Stomach (tissue), 9 donors: ENCODE results near the gene PARP8. TPM values are rescaled to one million over a fixed set of nuclear protein-coding genes. Genes with fewer than 3 reads are reported as not detected.

ENCODE experiments used
- DNase-seq, 2 donors: peaks; one replicate each; pipeline versions ENCODE4 v3.0.0 to v3.0.0-alpha.2; 2013 to 2019
- H3K27ac ChIP-seq, 5 donors: fragments of 200-600 bp in 4 of 5; sonication (generic) in 4 of 5; one replicate each; pipeline ENCODE4 v1.5.1; 2013 to 2019; ENCODE audit warnings: mild to moderate bottlenecking in 1 of 5, moderate library complexity in 1 of 5
- H3K27me3 ChIP-seq, 3 donors: fragments of 200-600 bp; sonication (generic); one replicate each; pipeline ENCODE4 v1.5.1; 2017 to 2019; ENCODE audit warnings: mixed run types in 1 of 3
- H3K36me3 ChIP-seq, 4 donors: fragments of 200-600 bp; sonication (generic); 1 replicate in 3 of 4; 2 replicates in 1 of 4; pipeline ENCODE4 v1.5.1; 2016 to 2019
- H3K4me1 ChIP-seq, 4 donors: fragments of 200-600 bp; sonication (generic); one replicate each; pipeline ENCODE4 v1.5.1; 2016 to 2019
- H3K4me3 ChIP-seq, 4 donors: fragments of 200-600 bp; sonication (generic) in 3 of 4; one replicate each; pipeline ENCODE4 v1.5.1; 2016 to 2019; ENCODE audit warnings: mild to moderate bottlenecking in 1 of 4
- H3K9me3 ChIP-seq, 4 donors: fragments of 200-600 bp; sonication (generic); one replicate each; pipeline ENCODE4 v1.5.1; 2016 to 2019
- CTCF ChIP-seq, 7 experiments: fragments of 450-650 bp in 4 of 7; fragments of 200-600 bp in 3 of 7; sonication (generic) in 3 of 7; IDR thresholded peaks; one replicate each; pipeline ENCODE4 v1.5.1; 2016 to 2019; ENCODE audit warnings: antibody characterized with exemption in 7 of 7, control low read depth in 2 of 7, mild to moderate bottlenecking in 1 of 7
- EP300 ChIP-seq: sonication (generic); formaldehyde crosslinking; IDR thresholded peaks from one replicate; pipeline ENCODE4 v1.6.1; 2017; ENCODE audit warnings: antibody characterized with exemption
- POLR2A ChIP-seq, 4 donors: fragments of 450-650 bp; IDR thresholded peaks; one replicate each; pipeline ENCODE4 v1.6.1; 2016; ENCODE audit warnings: antibody characterized with exemption in 4 of 4, control low read depth in 2 of 4, mild to moderate bottlenecking in 1 of 4, moderate library complexity in 1 of 4
- POLR2AphosphoS5 ChIP-seq, 3 donors: sonication (generic); formaldehyde crosslinking; IDR thresholded peaks; one replicate each; pipeline ENCODE4 v1.6.1; 2016; ENCODE audit warnings: antibody characterized with exemption in 3 of 3
- WGBS, 5 donors: extraction: QIAGEN DNeasy Blood & Tissue Kit in 3 of 5; methylation state at CpG; one replicate each; pipeline versions ENCODE4 v1.1.5 to v1.1.7; 2013 to 2018; 5-methylcytosine and 5-hydroxymethylcytosine counted together
- intact Hi-C: fragments of 100-400 bp; cut with DNase I; formaldehyde crosslinking; loops from one replicate; pipeline ENCODE4 v1.15.1; 2023; ENCODE audit warnings: low total_unique reads
- polyA plus RNA-seq, 3 donors: library from polyadenylated mRNA; stranded (reverse); fragments of 200-250 nt; gene quantifications; one replicate each; pipeline ENCODE4 v1.2.3, GENCODE V29; 2013
- total RNA-seq, 5 donors: library from RNA; depleted of rRNA; stranded (reverse); fragments of >200 nt; gene quantifications; one replicate each; pipeline versions ENCODE4 v1.1.0 to v1.2.3, GENCODE V29; 2014 to 2016
- donor health status: healthy with polysubstance abuse.
- donor health status: Bipolar disorder and iron deficiency.
- donor health status: healthy.

PARP8 gene
- total and polyA plus RNA-seq, 8 donors = 6.7 to 54.2 (median 22.4) TPM

- Histone ChIP-seq H3K4me1 (peaks cover 0 to 4% (median 0%) of the 10 kb centered on the region in 4 donors), H3K27ac (no peak overlapping the region), H3K4me3 (no peak overlapping the region), H3K9me3 (no peaks in the 10 kb centered on the region), H3K36me3 (peaks cover 0 to 54% (median 31%) of the 10 kb centered on the region in 4 donors), H3K27me3 (no peaks in the 10 kb centered on the region)
- DNase-seq = no peak
- no peak for TF ChIP-seq EP300
- no peak for TF ChIP-seq POLR2AphosphoS5 (IDR thresholded peaks at IDR 0.05)
- no peak for TF ChIP-seq POLR2A (IDR thresholded peaks at IDR 0.05)
- no peak for TF ChIP-seq CTCF (IDR thresholded peaks at IDR 0.05)
- intact Hi-C loops = no loop called here
- WGBS, 5 donors = 90 to 100% (median 92%) methylated on average over 2 of the region's 2 CpGs
Measured at GRCh38 chr5:50766042-50766441, 99.6 kb downstream of the PARP8 start.

GRCh38 chr5:50766462-50766861 lies 100.0 kb downstream of the PARP8 start:
- H3K36me3 ChIP-seq = peaks cover 0 to 57% (median 31%) of the 10 kb centered on the region in 4 donors
- peaks cover 0 to 4% (median 0%) of the 10 kb centered on the region in 4 donors for H3K4me1 ChIP-seq
- 75 to 96% (median 93%) methylated on average over 5 of the region's 5 CpGs for WGBS, 5 donors
- DNase-seq = no peak
- no peak overlapping the region for H3K4me3 ChIP-seq
- H3K27ac ChIP-seq = no peak overlapping the region
- no peak for TF ChIP-seq CTCF (IDR thresholded peaks at IDR 0.05)
- TF ChIP-seq POLR2AphosphoS5 (IDR thresholded peaks at IDR 0.05) = no peak
- no peak for TF ChIP-seq EP300
- TF ChIP-seq POLR2A (IDR thresholded peaks at IDR 0.05) = no peak
- intact Hi-C loops = no loop called here
- H3K9me3 ChIP-seq = no peaks in the 10 kb centered on the region
- no peaks in the 10 kb centered on the region for H3K27me3 ChIP-seq

- no peak for DNase-seq
- Histone ChIP-seq H3K36me3 (peaks cover 0 to 53% (median 30%) of the 10 kb centered on the region in 4 donors), H3K27ac (no peak overlapping the region), H3K4me1 (peaks cover 0 to 4% (median 0%) of the 10 kb centered on the region in 4 donors), H3K4me3 (no peak overlapping the region), H3K9me3 (no peaks in the 10 kb centered on the region), H3K27me3 (no peaks in the 10 kb centered on the region)
- intact Hi-C loops = no loop called here
- WGBS, 5 donors = 73 to 91% (median 83%) methylated on average over 2 of the region's 2 CpGs
- no peak for TF ChIP-seq EP300
- TF ChIP-seq POLR2AphosphoS5 (IDR thresholded peaks at IDR 0.05) = no peak
- TF ChIP-seq CTCF (IDR thresholded peaks at IDR 0.05) = no peak
- no peak for TF ChIP-seq POLR2A (IDR thresholded peaks at IDR 0.05)
Measured at GRCh38 chr5:50766967-50767366, 100.5 kb downstream of the PARP8 start.

- no peak overlapping the region for H3K27ac ChIP-seq
- no peaks in the 10 kb centered on the region for H3K27me3 ChIP-seq
- H3K4me1 ChIP-seq = peaks cover 0 to 4% (median 0%) of the 10 kb centered on the region in 4 donors
- intact Hi-C loops = no loop called here
- TF ChIP-seq EP300 (no peak), CTCF (IDR thresholded peaks at IDR 0.05) (no peak), POLR2AphosphoS5 (IDR thresholded peaks at IDR 0.05) (no peak), POLR2A (IDR thresholded peaks at IDR 0.05) (no peak)
- H3K9me3 ChIP-seq = no peaks in the 10 kb centered on the region
- DNase-seq = no peak
- 71 to 87% (median 82%) methylated on average over 1 of the region's 1 CpG for WGBS, 5 donors
- H3K4me3 ChIP-seq = no peak overlapping the region
- H3K36me3 ChIP-seq = peaks cover 0 to 47% (median 34%) of the 10 kb centered on the region in 4 donors
Measured at GRCh38 chr5:50767588-50767987, 101.2 kb downstream of the PARP8 start.
